GM23338 (cell line): ENCODE measurements around the gene FBXO47. TPM values are rescaled to one million over a fixed set of nuclear protein-coding genes. Genes with fewer than 3 reads are reported as not detected.
A peak's percentile ranks its signal among the peaks of the same experiment; 100 is the strongest.

Source experiments
- ATAC-seq: fragments of 200-7000 bp; cut with Tn5 transposase; 3 replicates; pipeline ENCODE4 v1.9.1; 2020
- DNase-seq: peaks from one replicate; pipeline ENCODE4 v3.0.0-alpha.2; 2015; ENCODE audit warnings: low spot score
- H2AFZ ChIP-seq: fragments of 200-600 bp; sonication (generic); 2 replicates; pipeline ENCODE4 v1.8.0; 2016; ENCODE audit warnings: antibody characterized with exemption, mild to moderate bottlenecking, moderate library complexity
- H3F3A ChIP-seq: fragments of 200-600 bp; sonication (generic); replicated peaks from 2 replicates; pipeline ENCODE4 v1.8.0; 2017; ENCODE audit warnings: antibody characterized with exemption, mixed run types, low read depth
- H3K27ac ChIP-seq: fragments of 200-600 bp; sonication (generic); 2 replicates; pipeline ENCODE4 v1.6.1; 2016; ENCODE audit warnings: low read depth
- H3K27me3 ChIP-seq: fragments of 200-600 bp; sonication (generic); 2 replicates; pipeline ENCODE4 v1.8.0; 2016; ENCODE audit warnings: mild to moderate bottlenecking, mixed run types, moderate library complexity; ENCODE audit not compliant: insufficient read depth
- H3K36me3 ChIP-seq: fragments of 200-600 bp; sonication (generic); 2 replicates; pipeline ENCODE4 v1.8.0; 2016; ENCODE audit warnings: mild to moderate bottlenecking; ENCODE audit not compliant: insufficient read depth
- H3K4me1 ChIP-seq: fragments of 200-600 bp; sonication (generic); 2 replicates; pipeline ENCODE4 v1.8.0; 2016; ENCODE audit warnings: mild to moderate bottlenecking, moderate library complexity; ENCODE audit not compliant: insufficient read depth
- H3K4me2 ChIP-seq: fragments of 200-600 bp; sonication (generic); 2 replicates; pipeline ENCODE4 v1.7.1; 2017; ENCODE audit warnings: mixed run types
- H3K4me3 ChIP-seq: fragments of 200-600 bp; sonication (generic); 2 replicates; pipeline ENCODE4 v1.6.1; 2016; ENCODE audit warnings: mixed run types
- H3K79me2 ChIP-seq: fragments of 200-600 bp; sonication (generic); replicated peaks from 2 replicates; pipeline ENCODE4 v1.8.0; 2017; ENCODE audit warnings: mild to moderate bottlenecking; ENCODE audit not compliant: insufficient read depth
- H3K9me2 ChIP-seq: fragments of 200-600 bp; sonication (generic); 2 replicates; pipeline ENCODE4 v1.8.0; 2017; ENCODE audit not compliant: insufficient read depth
- H4K20me1 ChIP-seq: fragments of 200-600 bp; sonication (generic); replicated peaks from 2 replicates; pipeline ENCODE4 v1.8.0; 2017; ENCODE audit warnings: mild to moderate bottlenecking; ENCODE audit not compliant: insufficient read depth
- H3K27ac Mint-ChIP-seq: 2 replicates; pipeline ENCODE4 v1.8.0; 2020; ENCODE audit warnings: inconsistent platforms, mild to moderate bottlenecking, moderate library complexity, mixed read lengths
- H3K27me3 Mint-ChIP-seq: 3 replicates; pipeline ENCODE4 v1.8.0; 2022; ENCODE audit warnings: low read depth, mild to moderate bottlenecking, moderate library complexity, mixed read lengths, inconsistent platforms; ENCODE audit not compliant: insufficient read depth, poor library complexity
- H3K36me3 Mint-ChIP-seq: 3 replicates; pipeline ENCODE4 v1.8.0; 2021; ENCODE audit warnings: low read depth, mild to moderate bottlenecking, inconsistent platforms, moderate library complexity, mixed read lengths
- H3K4me1 Mint-ChIP-seq: 3 replicates; pipeline ENCODE4 v1.8.0; 2020; ENCODE audit warnings: mild to moderate bottlenecking, inconsistent platforms, mixed read lengths
- H3K4me3 Mint-ChIP-seq: 3 replicates; pipeline ENCODE4 v1.8.0; 2021; ENCODE audit warnings: moderate library complexity, mild to moderate bottlenecking, inconsistent platforms, mixed read lengths
- H3K9me3 Mint-ChIP-seq: 3 replicates; pipeline ENCODE4 v1.8.0; 2020; ENCODE audit warnings: moderate library complexity, mild to moderate bottlenecking, inconsistent platforms, mixed read lengths
- CREB1 ChIP-seq: fragments of 250-450 bp; sonication (Bioruptor Pico); IDR thresholded peaks from 2 replicates; pipeline ENCODE4 v1.5.0; 2020; ENCODE audit warnings: low read depth, mild to moderate bottlenecking, moderate library complexity
- EZH2 ChIP-seq: fragments of 200-600 bp; sonication (generic); IDR thresholded peaks from one replicate; pipeline ENCODE4 v1.8.0; 2017; ENCODE audit warnings: antibody characterized with exemption, mild to moderate bottlenecking, low read depth; ENCODE audit not compliant: unreplicated experiment
- EZH2phosphoT487 ChIP-seq: fragments of 200-600 bp; sonication (generic); IDR thresholded peaks from one replicate; pipeline ENCODE4 v1.8.1; 2018; ENCODE audit warnings: antibody characterized with exemption; ENCODE audit not compliant: unreplicated experiment
- JUNB ChIP-seq: IDR thresholded peaks from one replicate; pipeline ENCODE4 v1.6.1; 2016; ENCODE audit warnings: antibody characterized with exemption; ENCODE audit not compliant: unreplicated experiment
- NANOG ChIP-seq: IDR thresholded peaks from 2 replicates; pipeline ENCODE4 v1.6.1; 2016; ENCODE audit warnings: antibody characterized with exemption, borderline replicate concordance
- POLR2AphosphoS5 ChIP-seq: IDR thresholded peaks from 2 replicates; pipeline ENCODE4 v1.6.1; 2016; ENCODE audit warnings: antibody characterized with exemption, low read depth
- REST ChIP-seq: IDR thresholded peaks from one replicate; pipeline ENCODE4 v1.6.1; 2018; ENCODE audit warnings: antibody characterized with exemption; ENCODE audit not compliant: unreplicated experiment
- STAT1 ChIP-seq: IDR thresholded peaks from one replicate; pipeline ENCODE4 v1.6.1; 2016; ENCODE audit warnings: antibody characterized with exemption; ENCODE audit not compliant: unreplicated experiment
- ZNF114 ChIP-seq: fragments of 250-450 bp; sonication (Bioruptor Pico); IDR thresholded peaks from 2 replicates; pipeline ENCODE4 v1.5.0; 2020; ENCODE audit warnings: mild to moderate bottlenecking, moderate library complexity
- ZNF331 ChIP-seq: fragments of 250-450 bp; sonication (Bioruptor Pico); IDR thresholded peaks from 2 replicates; pipeline ENCODE4 v1.5.0; 2020; ENCODE audit warnings: low read depth, mild to moderate bottlenecking, moderate library complexity
- polyA plus RNA-seq: library from polyadenylated mRNA; unstranded; fragments of >200 nt; fragmentation: Nextera tagmentation; extraction: Ambion mirVana; gene quantifications from 2 replicates; pipeline ENCODE4 v1.2.1, GENCODE V29; 2016
- total RNA-seq: library from RNA; depleted of rRNA; stranded (reverse); fragments of >200 nt; shearing (Covaris generic); gene quantifications from 2 replicates; pipeline ENCODE4 v1.2.3, GENCODE V29; 2014
- TF ChIP-seq, protein P1 (sequence below): fragments of 250-450 bp; sonication (Bioruptor Pico); IDR thresholded peaks from 2 replicates; pipeline ENCODE4 v1.5.0; 2020; ENCODE audit warnings: mild to moderate bottlenecking, moderate library complexity
- TF ChIP-seq, protein P2 (sequence below), 2 experiments: fragments of 200-600 bp in 1 of 2; sonication (generic) in 1 of 2; conservative IDR thresholded peaks; 2 replicates each; pipeline versions ENCODE4 v1.5.1 to v1.6.1; 2016 to 2017; ENCODE audit warnings: antibody characterized with exemption in 2 of 2, low read depth in 2 of 2, mild to moderate bottlenecking in 2 of 2, moderate library complexity in 1 of 2
- TF ChIP-seq, protein P3 (sequence below): IDR thresholded peaks from 2 replicates; pipeline ENCODE4 v1.6.1; 2016; ENCODE audit warnings: antibody characterized with exemption

Gene FBXO47
- total and polyA plus RNA-seq, 2 experiments from 2014 or later = not detected

- TF ChIP-seq EZH2 = no peak
- TF ChIP-seq ZNF331 (CRISPR knock-in tag) = no peak
- TF ChIP-seq, protein P1, sequence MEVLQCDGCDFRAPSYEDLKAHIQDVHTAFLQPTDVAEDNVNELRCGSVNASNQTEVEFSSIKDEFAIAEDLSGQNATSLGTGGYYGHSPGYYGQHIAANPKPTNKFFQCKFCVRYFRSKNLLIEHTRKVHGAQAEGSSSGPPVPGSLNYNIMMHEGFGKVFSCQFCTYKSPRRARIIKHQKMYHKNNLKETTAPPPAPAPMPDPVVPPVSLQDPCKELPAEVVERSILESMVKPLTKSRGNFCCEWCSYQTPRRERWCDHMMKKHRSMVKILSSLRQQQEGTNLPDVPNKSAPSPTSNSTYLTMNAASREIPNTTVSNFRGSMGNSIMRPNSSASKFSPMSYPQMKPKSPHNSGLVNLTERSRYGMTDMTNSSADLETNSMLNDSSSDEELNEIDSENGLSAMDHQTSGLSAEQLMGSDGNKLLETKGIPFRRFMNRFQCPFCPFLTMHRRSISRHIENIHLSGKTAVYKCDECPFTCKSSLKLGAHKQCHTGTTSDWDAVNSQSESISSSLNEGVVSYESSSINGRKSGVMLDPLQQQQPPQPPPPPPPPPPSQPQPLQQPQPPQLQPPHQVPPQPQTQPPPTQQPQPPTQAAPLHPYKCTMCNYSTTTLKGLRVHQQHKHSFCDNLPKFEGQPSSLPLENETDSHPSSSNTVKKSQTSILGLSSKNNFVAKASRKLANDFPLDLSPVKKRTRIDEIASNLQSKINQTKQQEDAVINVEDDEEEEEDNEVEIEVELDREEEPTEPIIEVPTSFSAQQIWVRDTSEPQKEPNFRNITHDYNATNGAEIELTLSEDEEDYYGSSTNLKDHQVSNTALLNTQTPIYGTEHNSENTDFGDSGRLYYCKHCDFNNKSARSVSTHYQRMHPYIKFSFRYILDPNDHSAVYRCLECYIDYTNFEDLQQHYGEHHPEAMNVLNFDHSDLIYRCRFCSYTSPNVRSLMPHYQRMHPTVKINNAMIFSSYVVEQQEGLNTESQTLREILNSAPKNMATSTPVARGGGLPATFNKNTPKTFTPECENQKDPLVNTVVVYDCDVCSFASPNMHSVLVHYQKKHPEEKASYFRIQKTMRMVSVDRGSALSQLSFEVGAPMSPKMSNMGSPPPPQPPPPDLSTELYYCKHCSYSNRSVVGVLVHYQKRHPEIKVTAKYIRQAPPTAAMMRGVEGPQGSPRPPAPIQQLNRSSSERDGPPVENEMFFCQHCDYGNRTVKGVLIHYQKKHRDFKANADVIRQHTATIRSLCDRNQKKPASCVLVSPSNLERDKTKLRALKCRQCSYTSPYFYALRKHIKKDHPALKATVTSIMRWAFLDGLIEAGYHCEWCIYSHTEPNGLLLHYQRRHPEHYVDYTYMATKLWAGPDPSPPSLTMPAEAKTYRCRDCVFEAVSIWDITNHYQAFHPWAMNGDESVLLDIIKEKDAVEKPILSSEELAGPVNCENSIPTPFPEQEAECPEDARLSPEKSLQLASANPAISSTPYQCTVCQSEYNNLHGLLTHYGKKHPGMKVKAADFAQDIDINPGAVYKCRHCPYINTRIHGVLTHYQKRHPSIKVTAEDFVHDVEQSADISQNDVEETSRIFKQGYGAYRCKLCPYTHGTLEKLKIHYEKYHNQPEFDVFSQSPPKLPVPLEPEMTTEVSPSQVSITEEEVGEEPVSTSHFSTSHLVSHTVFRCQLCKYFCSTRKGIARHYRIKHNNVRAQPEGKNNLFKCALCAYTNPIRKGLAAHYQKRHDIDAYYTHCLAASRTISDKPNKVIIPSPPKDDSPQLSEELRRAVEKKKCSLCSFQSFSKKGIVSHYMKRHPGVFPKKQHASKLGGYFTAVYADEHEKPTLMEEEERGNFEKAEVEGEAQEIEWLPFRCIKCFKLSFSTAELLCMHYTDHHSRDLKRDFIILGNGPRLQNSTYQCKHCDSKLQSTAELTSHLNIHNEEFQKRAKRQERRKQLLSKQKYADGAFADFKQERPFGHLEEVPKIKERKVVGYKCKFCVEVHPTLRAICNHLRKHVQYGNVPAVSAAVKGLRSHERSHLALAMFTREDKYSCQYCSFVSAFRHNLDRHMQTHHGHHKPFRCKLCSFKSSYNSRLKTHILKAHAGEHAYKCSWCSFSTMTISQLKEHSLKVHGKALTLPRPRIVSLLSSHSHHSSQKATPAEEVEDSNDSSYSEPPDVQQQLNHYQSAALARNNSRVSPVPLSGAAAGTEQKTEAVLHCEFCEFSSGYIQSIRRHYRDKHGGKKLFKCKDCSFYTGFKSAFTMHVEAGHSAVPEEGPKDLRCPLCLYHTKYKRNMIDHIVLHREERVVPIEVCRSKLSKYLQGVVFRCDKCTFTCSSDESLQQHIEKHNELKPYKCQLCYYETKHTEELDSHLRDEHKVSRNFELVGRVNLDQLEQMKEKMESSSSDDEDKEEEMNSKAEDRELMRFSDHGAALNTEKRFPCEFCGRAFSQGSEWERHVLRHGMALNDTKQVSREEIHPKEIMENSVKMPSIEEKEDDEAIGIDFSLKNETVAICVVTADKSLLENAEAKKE (CRISPR knock-in tag) = no peak
- TF ChIP-seq JUNB = no peak
- TF ChIP-seq, protein P2, sequence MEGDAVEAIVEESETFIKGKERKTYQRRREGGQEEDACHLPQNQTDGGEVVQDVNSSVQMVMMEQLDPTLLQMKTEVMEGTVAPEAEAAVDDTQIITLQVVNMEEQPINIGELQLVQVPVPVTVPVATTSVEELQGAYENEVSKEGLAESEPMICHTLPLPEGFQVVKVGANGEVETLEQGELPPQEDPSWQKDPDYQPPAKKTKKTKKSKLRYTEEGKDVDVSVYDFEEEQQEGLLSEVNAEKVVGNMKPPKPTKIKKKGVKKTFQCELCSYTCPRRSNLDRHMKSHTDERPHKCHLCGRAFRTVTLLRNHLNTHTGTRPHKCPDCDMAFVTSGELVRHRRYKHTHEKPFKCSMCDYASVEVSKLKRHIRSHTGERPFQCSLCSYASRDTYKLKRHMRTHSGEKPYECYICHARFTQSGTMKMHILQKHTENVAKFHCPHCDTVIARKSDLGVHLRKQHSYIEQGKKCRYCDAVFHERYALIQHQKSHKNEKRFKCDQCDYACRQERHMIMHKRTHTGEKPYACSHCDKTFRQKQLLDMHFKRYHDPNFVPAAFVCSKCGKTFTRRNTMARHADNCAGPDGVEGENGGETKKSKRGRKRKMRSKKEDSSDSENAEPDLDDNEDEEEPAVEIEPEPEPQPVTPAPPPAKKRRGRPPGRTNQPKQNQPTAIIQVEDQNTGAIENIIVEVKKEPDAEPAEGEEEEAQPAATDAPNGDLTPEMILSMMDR (conservative IDR thresholded peaks at IDR 0.05; ENCODE audit: low read depth in 2 of 2) = no peak
- no peak for TF ChIP-seq POLR2AphosphoS5
- no peak for TF ChIP-seq NANOG
- no peak for TF ChIP-seq REST
- TF ChIP-seq CREB1 (CRISPR knock-in tag) = no peak
- TF ChIP-seq EZH2phosphoT487 = no peak
- TF ChIP-seq, protein P3, sequence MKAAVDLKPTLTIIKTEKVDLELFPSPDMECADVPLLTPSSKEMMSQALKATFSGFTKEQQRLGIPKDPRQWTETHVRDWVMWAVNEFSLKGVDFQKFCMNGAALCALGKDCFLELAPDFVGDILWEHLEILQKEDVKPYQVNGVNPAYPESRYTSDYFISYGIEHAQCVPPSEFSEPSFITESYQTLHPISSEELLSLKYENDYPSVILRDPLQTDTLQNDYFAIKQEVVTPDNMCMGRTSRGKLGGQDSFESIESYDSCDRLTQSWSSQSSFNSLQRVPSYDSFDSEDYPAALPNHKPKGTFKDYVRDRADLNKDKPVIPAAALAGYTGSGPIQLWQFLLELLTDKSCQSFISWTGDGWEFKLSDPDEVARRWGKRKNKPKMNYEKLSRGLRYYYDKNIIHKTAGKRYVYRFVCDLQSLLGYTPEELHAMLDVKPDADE = no peak
- TF ChIP-seq ZNF114 (CRISPR knock-in tag) = no peak
- TF ChIP-seq STAT1 = no peak
- peaks cover 8% of the 10 kb centered on the region for H3K27me3 Mint-ChIP-seq
- H3K9me3 Mint-ChIP-seq = peaks cover 4% of the 10 kb centered on the region; the same call in 1 of the 3 replicates
- Histone ChIP-seq H3K4me2 (no peak overlapping the region), H3K4me1 (peaks cover 22% of the 10 kb centered on the region), H3F3A (no peaks in the 10 kb centered on the region), H3K79me2 (no peaks in the 10 kb centered on the region), H3K9me2 (no peaks in the 10 kb centered on the region), H3K27ac (no peak overlapping the region), H4K20me1 (no peaks in the 10 kb centered on the region), H2AFZ (peak overlapping the region; percentile 69), H3K27me3 (no peaks in the 10 kb centered on the region), H3K4me3 (no peak overlapping the region), H3K36me3 (no peaks in the 10 kb centered on the region)
- H3K36me3 Mint-ChIP-seq = no peaks in the 10 kb centered on the region
- ATAC-seq (no peak), DNase-seq (no peak)
- no peak overlapping the region; the same call in 2 of the 3 replicates for H3K4me3 Mint-ChIP-seq
- H3K4me1 Mint-ChIP-seq = peaks cover 19% of the 10 kb centered on the region; the same call in 2 of the 3 replicates
- H3K27ac Mint-ChIP-seq = peak overlapping the region; percentile 43; the same call in 1 of the 2 replicates
These were observed 47.0 kb upstream of the FBXO47 start for GRCh38 chr17:39014044-39014794.
